Measurements from ENCODE around the gene FAM161A.

GRCh38 chr2:61807036-61807757, 46.7 kb downstream of the FAM161A start:
- TF ChIP-seq, protein P1, sequence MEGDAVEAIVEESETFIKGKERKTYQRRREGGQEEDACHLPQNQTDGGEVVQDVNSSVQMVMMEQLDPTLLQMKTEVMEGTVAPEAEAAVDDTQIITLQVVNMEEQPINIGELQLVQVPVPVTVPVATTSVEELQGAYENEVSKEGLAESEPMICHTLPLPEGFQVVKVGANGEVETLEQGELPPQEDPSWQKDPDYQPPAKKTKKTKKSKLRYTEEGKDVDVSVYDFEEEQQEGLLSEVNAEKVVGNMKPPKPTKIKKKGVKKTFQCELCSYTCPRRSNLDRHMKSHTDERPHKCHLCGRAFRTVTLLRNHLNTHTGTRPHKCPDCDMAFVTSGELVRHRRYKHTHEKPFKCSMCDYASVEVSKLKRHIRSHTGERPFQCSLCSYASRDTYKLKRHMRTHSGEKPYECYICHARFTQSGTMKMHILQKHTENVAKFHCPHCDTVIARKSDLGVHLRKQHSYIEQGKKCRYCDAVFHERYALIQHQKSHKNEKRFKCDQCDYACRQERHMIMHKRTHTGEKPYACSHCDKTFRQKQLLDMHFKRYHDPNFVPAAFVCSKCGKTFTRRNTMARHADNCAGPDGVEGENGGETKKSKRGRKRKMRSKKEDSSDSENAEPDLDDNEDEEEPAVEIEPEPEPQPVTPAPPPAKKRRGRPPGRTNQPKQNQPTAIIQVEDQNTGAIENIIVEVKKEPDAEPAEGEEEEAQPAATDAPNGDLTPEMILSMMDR (IDR thresholded peaks at IDR 0.05): no peak
- TF ChIP-seq POLR2A (IDR thresholded peaks at IDR 0.05) (no peak), EP300 (IDR thresholded peaks at IDR 0.05) (no peak)
